Iris pigment epithelial cell (primary cell): ENCODE measurements around the gene COL6A3.

Source experiments
- DNase-seq: peaks from one replicate; pipeline ENCODE4 v3.0.0-alpha.2; 2011; ENCODE audit warnings: low read depth

COL6A3 gene

GRCh38 chr2:237413777-237414661 lies at the start of gene COL6A3:
Gene COL6A3, minus strand, starts transcription at chr2:237414164. Its CDS starts 17,347 bp downstream, at chr2:237396817.
- DNase-seq: peak; percentile 74

- DNase-seq: peak; percentile 89
Observed at GRCh38 chr2:237459741-237460174, 45.8 kb upstream of the COL6A3 start.

GRCh38 chr2:237459226-237459625 lies 45.3 kb upstream of the COL6A3 start:
- no peak for DNase-seq

- no peak for DNase-seq
Observed at GRCh38 chr2:237458519-237458918, 44.6 kb upstream of the COL6A3 start.

- no peak for DNase-seq
Observed at GRCh38 chr2:237457388-237457941, 43.5 kb upstream of the COL6A3 start.

GRCh38 chr2:237456200-237456843 lies 42.4 kb upstream of the COL6A3 start:
- peak; percentile 77 for DNase-seq

GRCh38 chr2:237455764-237456163 lies 41.8 kb upstream of the COL6A3 start:
- DNase-seq: no peak

- no peak for DNase-seq
Observed at GRCh38 chr2:237453671-237454070, 39.7 kb upstream of the COL6A3 start.

GRCh38 chr2:237452861-237453260 lies 38.9 kb upstream of the COL6A3 start:
- DNase-seq: peak; percentile 45

GRCh38 chr2:237451643-237452469 lies 37.9 kb upstream of the COL6A3 start:
- no peak for DNase-seq

GRCh38 chr2:237450583-237450982 lies 36.6 kb upstream of the COL6A3 start:
- no peak for DNase-seq

- no peak for DNase-seq
Observed at GRCh38 chr2:237450108-237450507, 36.1 kb upstream of the COL6A3 start.

- no peak for DNase-seq
Observed at GRCh38 chr2:237449193-237449881, 35.4 kb upstream of the COL6A3 start.

- no peak for DNase-seq
Observed at GRCh38 chr2:237448626-237449025, 34.7 kb upstream of the COL6A3 start.

- no peak for DNase-seq
Observed at GRCh38 chr2:237448171-237448570, 34.2 kb upstream of the COL6A3 start.

- no peak for DNase-seq
Observed at GRCh38 chr2:237447496-237447895, 33.5 kb upstream of the COL6A3 start.

GRCh38 chr2:237446338-237446665 lies 32.3 kb upstream of the COL6A3 start:
- DNase-seq: no peak

- no peak for DNase-seq
Observed at GRCh38 chr2:237445611-237446337, 31.8 kb upstream of the COL6A3 start.

GRCh38 chr2:237444071-237444470 lies 30.1 kb upstream of the COL6A3 start:
- no peak for DNase-seq

- DNase-seq: peak; percentile 88
Observed at GRCh38 chr2:237441605-237442274, 27.8 kb upstream of the COL6A3 start.
